Fibroblast of skin of right biceps (primary cell): ENCODE data around the gene DTX2.
"Not testable (repeated sequence)": the region's sequence is repeated elsewhere in the genome, so short reads cannot be mapped to it uniquely, and the experiment has no call there.

ENCODE experiments used
- DNase-seq: peaks from one replicate; pipeline ENCODE4 v3.0.0-alpha.2; 2013

DTX2 gene

GRCh38 chr7:76445577-76446008, 15.9 kb upstream of the DTX2 start:
- peak; percentile 85 for DNase-seq

- not testable (repeated sequence) for DNase-seq
These were observed 4.5 kb upstream of the DTX2 start for GRCh38 chr7:76457017-76457416.

- DNase-seq: not testable (repeated sequence)
These were observed 3.0 kb upstream of the DTX2 start for GRCh38 chr7:76458504-76458903.

- DNase-seq: not testable (repeated sequence)
These were observed 742 bp upstream of the DTX2 start for GRCh38 chr7:76460767-76461166.

GRCh38 chr7:76462271-76462882, 868 bp downstream of the DTX2 start:
- not testable (repeated sequence) for DNase-seq

GRCh38 chr7:76464959-76465358, 3.5 kb downstream of the DTX2 start:
- not testable (repeated sequence) for DNase-seq

GRCh38 chr7:76465950-76466349, 4.4 kb downstream of the DTX2 start:
- DNase-seq: not testable (repeated sequence)

- DNase-seq: not testable (repeated sequence)
These were observed 6.4 kb downstream of the DTX2 start for GRCh38 chr7:76467743-76468404.

GRCh38 chr7:76471556-76472221, 10.2 kb downstream of the DTX2 start:
- not testable (repeated sequence) for DNase-seq

GRCh38 chr7:76473097-76473496, 11.6 kb downstream of the DTX2 start:
- DNase-seq: not testable (repeated sequence)

GRCh38 chr7:76476280-76476679, 14.8 kb downstream of the DTX2 start:
- not testable (repeated sequence) for DNase-seq

GRCh38 chr7:76476742-76477474, 15.4 kb downstream of the DTX2 start:
- DNase-seq: not testable (repeated sequence)

GRCh38 chr7:76479628-76480027, 18.1 kb downstream of the DTX2 start:
- not testable (repeated sequence) for DNase-seq

GRCh38 chr7:76480403-76481253, 19.1 kb downstream of the DTX2 start:
- DNase-seq: not testable (repeated sequence)

GRCh38 chr7:76482660-76483059, 21.2 kb downstream of the DTX2 start:
- not testable (repeated sequence) for DNase-seq

- not testable (repeated sequence) for DNase-seq
These were observed 21.6 kb downstream of the DTX2 start for GRCh38 chr7:76483081-76483480.

- not testable (repeated sequence) for DNase-seq
These were observed 22.9 kb downstream of the DTX2 start for GRCh38 chr7:76484456-76484855.

GRCh38 chr7:76485822-76486610, 24.5 kb downstream of the DTX2 start:
- not testable (repeated sequence) for DNase-seq

GRCh38 chr7:76486618-76487017, 25.1 kb downstream of the DTX2 start:
- DNase-seq: not testable (repeated sequence)

GRCh38 chr7:76487969-76488368, 26.5 kb downstream of the DTX2 start:
- not testable (repeated sequence) for DNase-seq

GRCh38 chr7:76492139-76492538, 30.6 kb downstream of the DTX2 start:
- not testable (repeated sequence) for DNase-seq
